A673 (cell line): ENCODE measurements around the gene TMA7B. TPM values are rescaled to one million over a fixed set of nuclear protein-coding genes. Genes with fewer than 3 reads are reported as not detected.

Source experiments
- BruUV-seq: library from RNA; stranded (reverse); fragments of 400-500 nt; replicated peaks from 2 replicates; lab custom pipeline; 2021; lab: Mats Ljungman, UMichigan
- CTCF ChIA-PET: fragments of 300-600 bp; sonication (Branson Sonifier 250); formaldehyde crosslinking; loops from one replicate; lab custom pipeline; 2022; ENCODE audit warnings: antibody characterized with exemption; lab: Charles Lee
- POLR2A ChIA-PET: fragments of 300-600 bp; sonication (Branson Sonifier 250); formaldehyde crosslinking; loops from one replicate; lab custom pipeline; 2022; ENCODE audit warnings: antibody characterized with exemption; ENCODE audit not compliant: low non-redundant PET; lab: Charles Lee
- DNase-seq: peaks from one replicate; pipeline ENCODE4 v3.0.0-alpha.2; 2015; ENCODE audit warnings: low spot score
- H3K27ac ChIP-seq: fragments of 200-600 bp; sonication (generic); 2 replicates; pipeline ENCODE4 v1.5.1; 2016; ENCODE audit warnings: mixed run types, low read depth, mild to moderate bottlenecking, mixed read lengths, antibody characterized with exemption, low read length; ENCODE audit not compliant: poor library complexity, severe bottlenecking
- H3K27me3 ChIP-seq: fragments of 200-600 bp; sonication (generic); replicated peaks from 2 replicates; pipeline ENCODE4 v1.6.1; 2017; ENCODE audit warnings: mixed run types, low read depth, mild to moderate bottlenecking, mixed read lengths, antibody characterized with exemption, low read length; ENCODE audit not compliant: insufficient read depth, poor library complexity
- H3K36me3 ChIP-seq: fragments of 200-600 bp; sonication (generic); 2 replicates; pipeline ENCODE4 v1.6.1; 2016; ENCODE audit warnings: mixed run types, mild to moderate bottlenecking, mixed read lengths, antibody characterized with exemption, low read length; ENCODE audit not compliant: insufficient read depth, poor library complexity, severe bottlenecking
- H3K4me1 ChIP-seq: fragments of 200-600 bp; sonication (generic); 2 replicates; pipeline ENCODE4 v1.6.1; 2017; ENCODE audit warnings: mixed run types, mild to moderate bottlenecking, mixed read lengths, antibody characterized with exemption, low read length; ENCODE audit not compliant: insufficient read depth, poor library complexity, severe bottlenecking
- H3K4me3 ChIP-seq: fragments of 200-600 bp; sonication (generic); 2 replicates; pipeline ENCODE4 v1.5.1; 2016; ENCODE audit warnings: low read depth, mixed run types, mild to moderate bottlenecking, mixed read lengths, low read length; ENCODE audit not compliant: poor library complexity, severe bottlenecking
- H3K9me3 ChIP-seq: fragments of 200-600 bp; sonication (generic); 2 replicates; pipeline ENCODE4 v1.6.1; 2016; ENCODE audit warnings: mixed run types, low read depth, mild to moderate bottlenecking, mixed read lengths, antibody characterized with exemption, low read length; ENCODE audit not compliant: poor library complexity, severe bottlenecking
- CTCF ChIP-seq: fragments of 300-800, 200-600 bp; sonication (generic); conservative IDR thresholded peaks from 2 replicates; pipeline ENCODE4 v1.5.1; 2017; ENCODE audit warnings: low read depth, mild to moderate bottlenecking, antibody characterized with exemption, low read length, moderate library complexity, mixed read lengths
- EZH2 ChIP-seq: fragments of 200-600 bp; sonication (generic); IDR thresholded peaks from 2 replicates; pipeline ENCODE4 v1.6.1; 2017; ENCODE audit warnings: borderline replicate concordance, low read depth, mild to moderate bottlenecking, mixed read lengths, antibody characterized with exemption, low read length; ENCODE audit not compliant: poor library complexity, severe bottlenecking
- intact Hi-C: fragments of 100-400 bp; cut with micrococcal nuclease; formaldehyde crosslinking; loops from one replicate; pipeline ENCODE4 v1.10.0; 2022; ENCODE audit not compliant: unreplicated experiment
- total RNA-seq: library from RNA; stranded (reverse); gene quantifications from 2 replicates; pipeline ENCODE4 v1.2.3, GENCODE V29; 2021

TMA7B gene
- total RNA-seq, 1 experiment from 2014 or later: not detected

- Histone ChIP-seq H3K36me3 (no peaks in the 10 kb centered on the region), H3K9me3 (no peaks in the 10 kb centered on the region), H3K4me1 (no peaks in the 10 kb centered on the region), H3K27ac (no peak overlapping the region), H3K4me3 (no peak overlapping the region), H3K27me3 (peaks cover 34% of the 10 kb centered on the region)
- no TSS peak for BruUV-seq
- intact Hi-C loops: no loop called here
- POLR2A ChIA-PET: no interaction called here
- CTCF ChIA-PET: no interaction called here
- TF ChIP-seq EZH2 (no peak), CTCF (no peak)
- no peak for DNase-seq
Observed at GRCh38 chr22:39967996-39968972, 8.1 kb downstream of the TMA7B start.

DNA sequence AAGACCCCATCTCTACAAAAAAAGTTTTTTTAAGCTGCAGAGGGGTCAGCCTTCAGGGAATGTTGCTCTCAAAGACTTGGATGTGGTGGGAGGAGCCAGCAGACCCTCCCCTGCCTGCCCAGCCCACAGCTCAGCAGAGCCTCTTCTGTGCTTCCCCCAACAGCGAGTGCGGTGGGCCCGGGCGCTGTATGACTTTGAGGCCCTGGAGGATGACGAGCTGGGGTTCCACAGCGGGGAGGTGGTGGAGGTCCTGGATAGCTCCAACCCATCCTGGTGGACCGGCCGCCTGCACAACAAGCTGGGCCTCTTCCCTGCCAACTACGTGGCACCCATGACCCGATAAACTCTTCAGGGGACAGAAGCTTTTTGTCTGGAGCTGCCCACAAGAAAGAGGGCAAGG lies 10.5 kb downstream of the TMA7B start:
- intact Hi-C loops: no loop called here
- no TSS peak for BruUV-seq
- CTCF ChIA-PET: no interaction called here
- Histone ChIP-seq H3K4me1 (no peaks in the 10 kb centered on the region), H3K27ac (no peak overlapping the region), H3K36me3 (no peaks in the 10 kb centered on the region), H3K9me3 (no peaks in the 10 kb centered on the region), H3K27me3 (peaks cover 55% of the 10 kb centered on the region), H3K4me3 (no peak overlapping the region)
- POLR2A ChIA-PET: no interaction called here
- TF ChIP-seq EZH2 (no peak), CTCF (no peak)
- no peak for DNase-seq

- no peak for TF ChIP-seq CTCF
- no peak for TF ChIP-seq EZH2
- intact Hi-C loops: no loop called here
- CTCF ChIA-PET: no interaction called here
Observed at GRCh38 chr22:39972641-39973040, 12.4 kb downstream of the TMA7B start.

More at GRCh38 chr22:39972641-39973040, 12.4 kb downstream of the TMA7B start:
- H3K27ac ChIP-seq: no peak overlapping the region
- H3K27me3 ChIP-seq: peaks cover 72% of the 10 kb centered on the region
- BruUV-seq: no TSS peak
- no peaks in the 10 kb centered on the region for H3K9me3 ChIP-seq
- H3K4me3 ChIP-seq: no peak overlapping the region
- DNase-seq: no peak
- no peaks in the 10 kb centered on the region for H3K4me1 ChIP-seq
- H3K36me3 ChIP-seq: no peaks in the 10 kb centered on the region
- POLR2A ChIA-PET: no interaction called here
